Fibroblast of lung (primary cell): ENCODE measurements around the gene GLP2R. TPM values are rescaled to one million over a fixed set of nuclear protein-coding genes. Genes with fewer than 3 reads are reported as not detected.
"Not testable (repeated sequence)": the region's sequence is repeated elsewhere in the genome, so short reads cannot be mapped to it uniquely, and the experiment has no call there.

Experiments used
- DNase-seq, 2 donors: peaks; one replicate each; pipeline versions ENCODE4 v3.0.0 to v3.0.0-alpha.2; 2010; ENCODE audit warnings: low read depth in 2 of 2
- H2AFZ ChIP-seq: 2 replicates; pipeline ENCODE4 v1.5.1; 2012; ENCODE audit warnings: low read length, control low read depth, inconsistent platforms
- H3K27ac ChIP-seq: 2 replicates; pipeline ENCODE4 v1.5.1; 2011; ENCODE audit warnings: low read length, control low read depth; ENCODE audit not compliant: insufficient read depth
- H3K27me3 ChIP-seq: 2 replicates; pipeline ENCODE4 v1.5.1; 2011; ENCODE audit warnings: mild to moderate bottlenecking, low read length; ENCODE audit not compliant: control insufficient read depth, insufficient read depth
- H3K36me3 ChIP-seq: 2 replicates; pipeline ENCODE4 v1.5.1; 2011; ENCODE audit warnings: low read length; ENCODE audit not compliant: control insufficient read depth, insufficient read depth
- H3K4me1 ChIP-seq: 2 replicates; pipeline ENCODE4 v1.5.1; 2011; ENCODE audit warnings: low read length; ENCODE audit not compliant: control insufficient read depth, insufficient read depth; ENCODE audit errors: extremely low read depth
- H3K4me2 ChIP-seq: 2 replicates; pipeline ENCODE4 v1.5.1; 2011; ENCODE audit warnings: low read length, control low read depth; ENCODE audit not compliant: insufficient read depth; ENCODE audit errors: extremely low read depth
- H3K4me3 ChIP-seq, 4 experiments: fragments of 200-600 bp in 1 of 4; sonication (generic) in 1 of 4; replicated peaks in 1 of 4; 2 replicates each; pipeline ENCODE4 v1.5.1; 2011 to 2016; ENCODE audit warnings: low read length in 4 of 4, low read depth in 3 of 4, mild to moderate bottlenecking in 3 of 4, control low read depth in 2 of 4, inconsistent platforms in 1 of 4, mixed read lengths in 1 of 4; ENCODE audit not compliant: insufficient read depth in 1 of 4; ENCODE audit errors: control extremely low read depth in 1 of 4
- H3K79me2 ChIP-seq: 2 replicates; pipeline ENCODE4 v1.5.1; 2012; ENCODE audit warnings: mild to moderate bottlenecking, low read length, inconsistent platforms; ENCODE audit not compliant: control insufficient read depth, insufficient read depth
- H3K9ac ChIP-seq: 2 replicates; pipeline ENCODE4 v1.5.1; 2011; ENCODE audit warnings: mild to moderate bottlenecking, low read length, control low read depth; ENCODE audit not compliant: insufficient read depth
- H3K9me3 ChIP-seq: 2 replicates; pipeline ENCODE4 v1.5.1; 2012; ENCODE audit warnings: low read depth, low read length; ENCODE audit not compliant: control insufficient read depth, insufficient read depth
- H4K20me1 ChIP-seq: 2 replicates; pipeline ENCODE4 v1.5.1; 2011; ENCODE audit warnings: low read length; ENCODE audit not compliant: control insufficient read depth, insufficient read depth; ENCODE audit errors: extremely low read depth
- CTCF ChIP-seq, 2 donors: IDR thresholded peaks in 1 of 2; conservative IDR thresholded peaks in 1 of 2; 1 replicate in 1 of 2; 2 replicates in 1 of 2; pipeline ENCODE4 v1.5.1; 2011 to 2012; ENCODE audit warnings: low read length in 2 of 2, control low read depth in 1 of 2, inconsistent platforms in 1 of 2, low read depth in 1 of 2, mild to moderate bottlenecking in 1 of 2
- EZH2 ChIP-seq: IDR thresholded peaks from 2 replicates; pipeline ENCODE4 v1.5.1; 2012; ENCODE audit warnings: low read length, control low read depth, mild to moderate bottlenecking; ENCODE audit errors: missing control alignments
- polyA plus RNA-seq, 2 donors: library from polyadenylated mRNA; depleted of rRNA in 1 of 2; stranded (reverse) in 1 of 2; unstranded in 1 of 2; fragments of >200 nt; gene quantifications; 2 replicates each; pipeline ENCODE4 v1.2.1, GENCODE V29; 2011 to 2012; ENCODE audit warnings: missing spikeins in 1 of 2
- total RNA-seq: library from RNA; depleted of rRNA; stranded (reverse); fragments of >200 nt; gene quantifications from 2 replicates; pipeline ENCODE4 v1.2.1, GENCODE V29; 2014

The GLP2R gene
- total and polyA plus RNA-seq, 2 donors (not counting 1 experiment from before 2014, with no cell fraction given) = not detected

GRCh38 chr17:9918352-9918751 is 92.6 kb downstream of the GLP2R start:
- no peaks in the 10 kb centered on the region for H4K20me1 ChIP-seq
- H3K27me3 ChIP-seq = no peaks in the 10 kb centered on the region
- no peak overlapping the region for H3K9ac ChIP-seq
- no peak overlapping the region for H3K4me3 ChIP-seq
- no peak for DNase-seq
- no peak for TF ChIP-seq EZH2
- no peak for TF ChIP-seq CTCF (conservative IDR thresholded peaks at IDR 0.05 in 1 of 2, IDR thresholded peaks at IDR 0.05 in 1 of 2; ENCODE audit: low read depth in 1 of 2, low read length in 2 of 2)
- H2AFZ ChIP-seq = no peak overlapping the region
- H3K4me2 ChIP-seq = no peak overlapping the region
- H3K27ac ChIP-seq = no peak overlapping the region
- H3K79me2 ChIP-seq = no peaks in the 10 kb centered on the region
- no peaks in the 10 kb centered on the region for H3K36me3 ChIP-seq
- no peaks in the 10 kb centered on the region for H3K4me1 ChIP-seq
- no peaks in the 10 kb centered on the region for H3K9me3 ChIP-seq

- no peaks in the 10 kb centered on the region for H3K79me2 ChIP-seq
- no peak overlapping the region for H3K4me2 ChIP-seq
- H3K27ac ChIP-seq = no peak overlapping the region
- no peak overlapping the region for H2AFZ ChIP-seq
- H3K27me3 ChIP-seq = no peaks in the 10 kb centered on the region
- no peak overlapping the region for H3K9ac ChIP-seq
- H3K4me1 ChIP-seq = no peaks in the 10 kb centered on the region
- H4K20me1 ChIP-seq = no peaks in the 10 kb centered on the region
- H3K9me3 ChIP-seq = no peaks in the 10 kb centered on the region
- no peak overlapping the region for H3K4me3 ChIP-seq
- TF ChIP-seq EZH2 = no peak
- no peak for TF ChIP-seq CTCF (conservative IDR thresholded peaks at IDR 0.05 in 1 of 2, IDR thresholded peaks at IDR 0.05 in 1 of 2; ENCODE audit: low read depth in 1 of 2, low read length in 2 of 2)
- no peak for DNase-seq
- no peaks in the 10 kb centered on the region for H3K36me3 ChIP-seq
Observed at GRCh38 chr17:9918804-9919352, 93.2 kb downstream of the GLP2R start.

- DNase-seq, H3K9me3 ChIP-seq, H3K27ac ChIP-seq, H3K4me3 ChIP-seq, H3K79me2 ChIP-seq, H3K36me3 ChIP-seq, H3K27me3 ChIP-seq, H3K9ac ChIP-seq, H2AFZ ChIP-seq, H3K4me1 ChIP-seq, H4K20me1 ChIP-seq, H3K4me2 ChIP-seq: not testable (repeated sequence)
Observed at GRCh38 chr17:9921216-9921615, 95.5 kb downstream of the GLP2R start.
